ENCODE measurements around the gene ATP4B.
A peak's percentile ranks its signal among the peaks of the same experiment; 100 is the strongest.
"Not testable (repeated sequence)": the region's sequence is repeated elsewhere in the genome, so short reads cannot be mapped to it uniquely, and the experiment has no call there.

- TF ChIP-seq CTCF (conservative IDR thresholded peaks at IDR 0.05; ENCODE audit: low read depth, low read length): peak; percentile 36; the same call in 1 of the 2 replicates
- TF ChIP-seq EZH2 (IDR thresholded peaks at IDR 0.05; ENCODE audit: low read length, unreplicated experiment): not testable (repeated sequence)
These were observed 36.5 kb downstream of the ATP4B start for GRCh38 chr13:113621498-113621897.
